Transverse colon (tissue), 3 donors: ENCODE measurements around the gene GALNT13.

Experiments used
- EP300 ChIP-seq: sonication (generic); formaldehyde crosslinking; IDR thresholded peaks from one replicate; pipeline ENCODE4 v1.6.1; 2017; ENCODE audit warnings: antibody characterized with exemption, low read depth
- POLR2A ChIP-seq: fragments of 450-650 bp; IDR thresholded peaks from one replicate; pipeline ENCODE4 v1.6.1; 2016; ENCODE audit warnings: antibody characterized with exemption, mild to moderate bottlenecking, moderate library complexity
- TF ChIP-seq, protein P1 (sequence below), 5 experiments: fragments of 200-600 bp in 3 of 5; fragments of 450-650 bp in 2 of 5; sonication (generic) in 3 of 5; IDR thresholded peaks; 1 replicate in 2 of 5; 2 replicates in 3 of 5; pipeline ENCODE4 v1.5.1; 2016 to 2017; ENCODE audit warnings: antibody characterized with exemption in 5 of 5, inconsistent platforms in 3 of 5, mild to moderate bottlenecking in 2 of 5, moderate library complexity in 1 of 5

DNA sequence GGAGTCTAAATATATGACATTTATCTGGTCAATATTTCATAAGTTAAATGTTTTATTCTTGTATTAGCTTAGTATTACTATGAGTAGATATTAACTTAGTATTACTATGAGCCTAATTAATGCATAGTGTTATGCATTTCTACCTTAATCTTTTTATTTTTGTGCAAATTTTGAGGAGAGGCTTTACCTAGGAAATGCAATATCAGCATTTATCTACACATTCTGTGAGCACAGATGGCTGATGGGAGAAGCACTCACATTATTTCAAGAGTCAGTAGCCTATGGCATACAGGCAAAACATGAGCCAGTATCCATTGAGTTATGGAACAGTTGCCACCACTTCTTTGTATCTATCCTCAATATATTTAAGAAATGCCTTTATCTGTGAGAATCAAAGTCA, 422.1 kb downstream of the GALNT13 start:
- TF ChIP-seq, protein P1, sequence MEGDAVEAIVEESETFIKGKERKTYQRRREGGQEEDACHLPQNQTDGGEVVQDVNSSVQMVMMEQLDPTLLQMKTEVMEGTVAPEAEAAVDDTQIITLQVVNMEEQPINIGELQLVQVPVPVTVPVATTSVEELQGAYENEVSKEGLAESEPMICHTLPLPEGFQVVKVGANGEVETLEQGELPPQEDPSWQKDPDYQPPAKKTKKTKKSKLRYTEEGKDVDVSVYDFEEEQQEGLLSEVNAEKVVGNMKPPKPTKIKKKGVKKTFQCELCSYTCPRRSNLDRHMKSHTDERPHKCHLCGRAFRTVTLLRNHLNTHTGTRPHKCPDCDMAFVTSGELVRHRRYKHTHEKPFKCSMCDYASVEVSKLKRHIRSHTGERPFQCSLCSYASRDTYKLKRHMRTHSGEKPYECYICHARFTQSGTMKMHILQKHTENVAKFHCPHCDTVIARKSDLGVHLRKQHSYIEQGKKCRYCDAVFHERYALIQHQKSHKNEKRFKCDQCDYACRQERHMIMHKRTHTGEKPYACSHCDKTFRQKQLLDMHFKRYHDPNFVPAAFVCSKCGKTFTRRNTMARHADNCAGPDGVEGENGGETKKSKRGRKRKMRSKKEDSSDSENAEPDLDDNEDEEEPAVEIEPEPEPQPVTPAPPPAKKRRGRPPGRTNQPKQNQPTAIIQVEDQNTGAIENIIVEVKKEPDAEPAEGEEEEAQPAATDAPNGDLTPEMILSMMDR (IDR thresholded peaks at IDR 0.05) = no peak
- TF ChIP-seq POLR2A (no peak), EP300 (no peak)
